Stimulated activated CD8-positive, alpha-beta memory T cell treated with anti-CD3 and anti-CD28 coated beads, Interleukin-7, amount 100 ng/mL, for 4 hours (primary cell): ENCODE data around the gene NFKBIL1.

ENCODE experiments used
- DNase-seq, 2 donors: peaks; one replicate each; pipeline ENCODE4 v3.0.0-alpha.2; 2020; ENCODE audit warnings: low read depth in 2 of 2

NFKBIL1 gene

DNA sequence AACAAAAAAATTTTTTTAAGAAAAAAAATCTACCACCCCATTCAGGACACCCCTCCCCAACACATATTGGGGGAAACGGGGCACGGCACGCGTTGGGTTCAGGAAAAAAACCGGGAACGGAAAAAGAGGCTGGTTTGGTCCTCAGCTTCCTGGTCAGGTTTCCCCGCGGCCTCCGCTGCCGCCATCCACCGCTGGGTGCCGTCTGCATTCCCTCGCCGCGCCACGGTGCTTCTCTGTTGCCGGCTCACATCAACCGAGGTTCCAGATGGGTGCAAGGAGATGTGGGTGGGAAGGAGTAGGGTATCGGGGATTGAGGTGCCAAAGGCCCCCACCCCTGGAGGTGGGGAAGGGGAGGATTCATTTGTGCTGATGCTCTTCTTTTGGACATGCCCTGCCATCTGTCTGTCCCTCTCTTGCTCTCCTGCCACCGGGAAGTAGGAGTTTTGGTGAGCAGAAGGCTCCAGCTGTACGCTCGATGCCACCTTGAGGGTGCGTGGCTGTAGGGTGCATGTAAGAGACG lies 12.8 kb upstream of the NFKBIL1 start:
- no peak for DNase-seq

DNA sequence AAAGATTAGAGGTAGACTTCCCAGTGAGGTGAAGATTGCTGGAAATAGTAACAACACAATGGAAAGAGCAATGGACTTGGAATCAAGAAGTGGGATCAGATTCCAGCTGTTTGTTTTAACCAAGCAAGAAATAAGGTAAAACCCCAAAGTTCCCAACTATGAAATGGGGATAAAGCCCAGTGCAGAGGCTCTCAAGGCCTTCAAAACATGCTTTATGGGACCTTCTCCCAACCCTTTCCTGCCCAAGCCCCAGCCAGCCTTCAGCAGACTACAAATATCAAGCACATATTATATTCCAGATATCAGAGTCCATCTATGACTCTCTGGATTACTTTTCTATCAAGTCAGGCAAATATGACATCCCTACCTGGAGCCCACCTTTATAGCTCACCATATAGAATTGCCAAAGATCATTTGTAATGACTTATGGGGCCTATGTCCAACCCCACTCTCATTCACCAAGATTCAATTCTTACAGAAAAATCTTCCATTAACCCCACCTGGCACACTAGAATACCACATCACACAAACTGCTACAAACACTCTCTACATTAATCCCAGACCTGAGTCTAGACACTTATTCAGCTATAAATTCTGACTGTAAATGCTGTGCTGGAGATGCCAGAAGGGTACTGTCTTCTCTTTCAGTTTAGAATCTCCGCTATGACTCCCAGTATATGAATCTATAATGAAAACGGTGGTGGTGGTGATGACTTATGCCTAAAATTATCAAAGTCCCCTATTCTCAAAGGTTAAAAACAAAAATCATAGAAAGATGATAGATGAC lies 11.7 kb upstream of the NFKBIL1 start:
- no peak for DNase-seq

DNA sequence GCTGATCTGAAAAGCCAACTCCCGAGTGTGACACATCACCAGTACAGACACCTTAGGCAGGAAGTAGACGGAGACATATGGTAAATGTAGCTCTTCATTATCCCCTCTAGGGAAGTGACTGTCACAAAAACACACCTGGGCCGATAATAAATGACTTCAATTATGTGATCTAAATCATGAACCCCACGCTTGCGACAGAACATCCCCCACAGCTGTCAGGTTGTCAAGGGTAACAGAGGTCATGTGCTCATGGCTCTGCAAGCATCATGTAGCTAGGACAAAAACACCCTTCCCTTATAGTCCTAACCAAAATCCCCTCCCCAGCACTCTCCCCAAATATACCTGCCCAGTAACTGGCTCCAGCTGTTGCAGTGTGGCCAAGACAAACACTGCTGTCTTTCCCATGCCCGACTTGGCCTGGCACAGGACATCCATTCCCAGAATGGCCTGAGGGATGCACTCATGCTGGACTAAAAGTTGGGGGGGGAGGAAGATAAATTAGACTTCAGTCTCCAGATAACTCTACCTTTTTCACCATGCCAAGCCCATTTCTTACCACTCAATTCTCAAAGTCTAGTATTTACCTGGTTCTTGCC lies 8.5 kb upstream of the NFKBIL1 start:
- DNase-seq, result no peak

DNA sequence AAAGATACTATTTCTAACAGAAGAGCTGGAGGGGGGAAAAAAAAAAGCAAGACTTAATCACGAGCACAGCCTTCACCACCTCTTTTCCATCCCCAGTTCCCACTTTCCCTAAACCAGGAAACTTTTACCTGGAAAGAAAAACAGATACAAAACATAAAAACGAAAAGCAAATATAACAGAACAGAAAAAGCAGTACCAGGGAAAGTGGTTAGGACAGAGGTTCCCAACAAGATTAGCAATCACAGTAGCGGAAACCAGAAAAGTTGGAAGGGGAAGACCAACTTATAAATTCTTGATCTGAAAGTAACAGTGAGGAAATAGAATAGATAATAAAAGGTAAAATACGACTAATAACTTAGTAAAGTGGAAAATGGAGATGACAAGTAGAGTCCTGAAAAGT lies 6.8 kb upstream of the NFKBIL1 start:
- no peak for DNase-seq

DNA sequence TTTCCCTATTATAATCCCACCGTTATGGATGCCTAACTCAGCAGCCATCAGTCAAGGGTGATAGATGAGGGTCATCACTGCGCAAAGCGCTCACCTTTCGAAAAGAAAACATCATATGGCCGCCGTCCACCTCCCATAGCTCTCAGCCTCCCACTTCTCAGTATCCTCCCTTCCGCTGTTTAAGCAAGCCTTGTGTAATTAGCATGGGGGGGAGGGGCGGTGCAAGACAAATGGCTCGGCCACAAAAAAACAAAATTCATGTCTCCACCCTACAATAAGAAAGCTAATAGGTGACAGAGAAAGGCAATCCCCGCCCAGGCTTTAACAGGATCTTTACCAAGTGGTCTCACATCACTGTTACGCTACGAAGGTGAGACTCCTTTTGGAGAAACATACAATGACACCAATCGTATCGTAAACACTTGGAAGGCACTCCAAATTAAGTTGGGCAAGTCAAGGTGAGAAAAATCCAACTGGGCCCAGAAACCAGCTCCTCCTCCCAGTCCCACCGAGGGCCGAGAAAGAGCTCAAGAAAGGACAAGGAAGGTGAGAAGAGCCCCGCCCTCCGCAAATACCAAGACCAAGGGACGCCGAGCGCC lies 6.2 kb upstream of the NFKBIL1 start:
- peak in 1 of 2 donors; percentile 34 for DNase-seq

DNA sequence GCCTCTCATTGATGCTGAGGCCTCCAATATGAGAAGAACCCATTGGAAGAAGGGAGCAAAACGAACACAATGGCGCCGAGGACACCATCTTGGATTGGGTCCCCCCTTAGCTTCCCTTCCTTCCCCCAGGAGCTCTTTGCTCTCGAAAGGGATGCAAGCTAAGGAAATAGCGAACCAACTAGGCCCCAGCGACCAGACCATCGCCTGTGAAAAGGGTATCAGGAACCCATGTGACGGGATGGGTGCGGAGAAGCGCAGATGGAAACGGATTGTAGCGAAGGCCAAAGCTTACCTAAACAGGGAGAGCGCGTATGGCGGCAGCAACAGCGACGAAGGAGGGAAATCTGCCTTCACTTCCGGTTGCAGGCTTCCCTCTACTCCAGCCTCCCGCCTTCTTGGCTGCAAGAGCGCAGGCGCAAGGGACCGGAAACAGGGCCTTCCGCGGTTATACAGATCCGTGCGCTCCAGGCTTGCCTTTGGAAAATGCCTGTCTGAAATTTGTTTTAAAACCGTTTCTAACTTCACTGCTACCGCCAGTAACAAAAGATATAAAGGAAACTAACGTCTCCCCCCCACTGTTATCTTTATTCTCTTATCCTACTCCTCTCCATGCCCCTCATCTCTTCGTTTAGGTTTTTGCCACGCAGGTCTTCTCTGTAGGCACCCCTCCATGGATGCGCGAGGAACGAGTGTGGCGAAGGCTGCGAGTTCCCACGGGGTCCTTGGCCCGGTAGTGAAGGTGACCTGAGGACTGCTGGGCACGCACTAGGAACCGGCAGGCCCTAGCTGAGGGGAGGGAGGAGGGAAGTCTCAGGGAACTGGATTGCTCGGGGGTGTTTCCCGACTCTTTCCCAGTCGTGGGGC lies 5.5 kb upstream of the NFKBIL1 start, which contains the start of gene DDX39B:
Gene DDX39B, minus strand, starts transcription at position 346 of the 864 bp plus-strand sequence. CDS start 1,471 bp downstream, outside the sequence.
- DNase-seq, result peak; percentile 90

DNA sequence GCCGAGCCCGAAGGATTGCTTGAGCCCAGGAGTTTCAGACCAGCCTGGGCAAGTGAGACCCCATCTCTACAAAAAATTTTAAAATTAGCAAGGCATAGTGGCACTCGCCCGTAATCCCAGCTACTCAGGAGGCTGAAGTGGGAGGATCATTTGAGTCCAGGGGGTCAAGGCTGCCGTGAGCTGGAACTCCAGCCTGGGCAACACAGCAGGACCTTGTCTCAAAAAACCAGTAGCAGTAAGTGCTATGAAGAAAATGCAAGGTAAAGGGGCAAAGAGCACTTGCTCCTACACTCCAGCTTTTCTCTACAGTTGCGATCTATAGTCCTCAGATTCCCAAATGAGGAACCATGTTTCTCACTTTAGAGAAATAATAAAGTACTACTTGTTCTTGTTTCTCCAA lies 3.8 kb upstream of the NFKBIL1 start:
- no peak for DNase-seq

DNA sequence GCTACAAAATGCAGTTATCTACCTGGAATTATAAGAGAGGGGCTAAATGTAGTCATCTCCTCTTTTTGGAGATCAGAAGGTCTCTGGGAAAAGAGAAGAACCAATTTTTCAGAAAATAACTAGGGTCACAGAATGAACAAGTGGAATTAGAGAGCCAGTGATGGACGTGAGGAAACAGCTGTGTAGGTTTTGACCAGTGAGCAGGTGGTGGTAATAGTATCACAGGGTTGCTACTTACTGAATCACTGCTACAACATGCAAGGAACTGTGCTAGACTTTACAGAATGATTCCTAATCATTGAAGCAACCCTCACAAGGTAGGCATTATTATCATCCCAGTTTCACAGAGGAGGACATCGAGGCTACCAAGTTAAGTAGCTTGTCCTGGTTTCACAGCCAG lies 2.7 kb upstream of the NFKBIL1 start:
- DNase-seq, result no peak

DNA sequence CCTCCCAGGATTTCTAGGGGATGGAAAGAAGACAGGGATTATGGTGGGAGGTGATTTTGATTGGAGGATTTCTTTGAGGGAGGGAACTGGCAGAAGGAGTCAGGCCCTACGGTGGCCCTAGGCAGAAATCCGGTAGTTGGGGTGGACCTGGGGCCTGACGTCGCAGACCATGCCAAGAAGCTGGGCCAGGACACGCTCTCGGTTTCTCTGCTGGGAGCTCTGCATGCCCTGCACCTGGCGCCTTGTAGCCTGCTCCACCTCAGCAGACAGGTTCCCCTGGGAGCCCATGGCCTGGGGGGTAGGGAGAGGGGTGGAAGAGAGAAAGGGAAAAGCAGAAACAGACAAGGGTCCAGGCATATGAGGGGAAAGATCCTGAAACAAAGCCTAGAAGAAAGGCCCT lies 2.1 kb upstream of the NFKBIL1 start:
- no peak for DNase-seq

DNA sequence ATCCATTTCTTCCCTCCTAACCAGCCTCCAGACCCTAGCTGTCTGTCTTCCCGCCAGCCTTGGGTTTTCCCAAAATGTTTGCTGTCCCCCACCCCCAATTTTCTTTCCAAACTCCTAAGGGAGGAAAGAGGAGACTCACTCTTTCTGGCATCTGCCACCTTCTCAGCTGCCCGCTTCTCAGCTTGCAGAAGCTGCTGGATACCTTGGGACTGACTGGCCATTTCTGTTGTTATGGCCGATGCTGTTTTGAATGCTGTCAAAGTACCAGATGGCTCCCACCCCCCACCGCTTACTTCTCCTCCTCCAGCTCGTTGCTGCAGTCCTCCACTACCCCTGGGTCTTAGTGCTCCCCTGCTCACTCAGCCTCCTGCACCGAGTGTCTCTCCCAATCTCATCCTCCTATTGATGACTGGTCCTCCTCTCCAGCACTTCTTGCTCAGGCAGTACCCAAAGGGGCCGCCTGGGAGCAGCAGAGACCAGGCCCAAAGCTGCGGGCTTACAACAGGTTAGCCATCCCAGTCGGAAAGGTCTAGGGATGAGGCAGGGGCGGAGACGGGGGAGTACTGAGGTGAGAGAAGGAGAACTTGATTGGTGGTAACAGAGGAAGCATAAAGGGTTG lies 960 bp upstream of the NFKBIL1 start, which contains the start of gene ATP6V1G2:
Gene ATP6V1G2, minus strand, starts transcription at position 270 of the 619 bp plus-strand sequence. Its CDS starts 49 bp downstream, at position 221.
- DNase-seq, result peak; percentile 73 to 76

DNA sequence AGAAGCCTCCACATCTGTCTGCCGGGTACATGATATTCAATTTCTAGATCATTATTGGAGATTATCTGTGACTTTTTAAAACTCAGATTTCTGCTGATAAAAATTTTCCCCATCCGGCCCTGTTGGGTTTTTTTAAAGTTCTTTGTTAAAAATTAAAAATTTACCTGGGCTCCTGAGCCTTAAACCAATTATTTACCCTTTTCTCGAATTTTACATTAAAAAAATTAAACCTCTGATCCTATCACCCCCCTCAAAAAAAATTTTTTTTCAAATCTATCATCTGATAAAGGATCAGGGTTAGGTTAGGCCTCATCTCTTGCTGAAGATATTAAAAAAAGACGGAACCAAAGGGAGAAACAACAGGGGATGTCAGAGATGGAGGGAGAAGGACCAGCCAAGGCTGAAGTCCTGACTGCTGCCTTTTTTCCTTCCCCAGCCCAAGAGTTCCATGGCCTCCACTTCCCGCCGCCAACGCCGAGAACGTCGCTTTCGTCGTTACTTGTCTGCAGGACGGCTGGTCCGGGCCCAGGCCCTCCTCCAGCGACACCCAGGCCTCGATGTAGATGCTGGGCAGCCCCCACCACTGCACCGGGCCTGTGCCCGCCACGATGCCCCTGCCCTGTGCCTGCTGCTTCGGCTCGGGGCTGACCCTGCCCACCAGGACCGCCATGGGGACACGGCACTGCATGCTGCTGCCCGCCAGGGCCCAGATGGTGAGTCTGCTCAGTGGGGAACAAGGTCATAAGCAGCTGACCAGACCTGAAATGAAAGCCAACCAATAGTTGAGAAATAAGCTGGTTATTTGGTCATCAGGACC lies 527 bp downstream of the NFKBIL1 start:
- DNase-seq, result no peak

DNA sequence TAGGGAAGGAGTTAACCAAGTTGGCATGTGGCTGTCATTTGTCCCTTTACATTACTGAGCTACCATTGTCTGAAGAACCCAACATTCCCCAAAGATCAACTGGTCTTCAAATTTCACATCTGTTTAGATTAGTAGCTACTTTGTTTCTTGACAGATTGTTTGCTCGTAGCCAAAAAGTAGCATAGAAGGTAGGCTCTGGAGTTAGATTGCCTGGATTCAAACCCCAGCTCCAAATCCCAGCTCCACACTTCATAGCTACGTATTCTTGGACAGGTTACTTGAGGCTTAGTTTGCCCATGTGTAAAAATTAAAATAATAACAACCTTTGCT lies 1.1 kb downstream of the NFKBIL1 start:
- DNase-seq, result no peak

DNA sequence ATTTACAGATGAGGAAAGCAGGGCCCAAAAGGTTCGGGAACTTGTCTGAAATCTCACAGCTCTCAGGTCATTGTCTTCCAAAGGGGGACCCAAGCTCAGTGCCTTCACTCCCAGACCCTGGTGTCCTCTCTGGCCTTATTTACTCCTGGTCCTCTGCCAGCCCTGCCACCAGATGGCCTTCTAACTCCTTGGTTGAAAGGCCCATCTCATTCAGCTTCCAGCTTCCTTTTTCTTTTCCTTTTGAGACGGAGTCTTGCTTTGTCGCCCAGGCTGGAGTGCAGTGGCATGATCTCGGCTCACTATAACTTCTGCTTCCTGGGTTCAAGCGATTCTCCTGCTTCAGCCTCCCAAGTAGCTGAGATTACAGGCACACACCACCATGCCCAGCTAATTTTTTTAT lies 4.0 kb downstream of the NFKBIL1 start:
- peak in 1 of 2 donors; percentile 45 for DNase-seq

DNA sequence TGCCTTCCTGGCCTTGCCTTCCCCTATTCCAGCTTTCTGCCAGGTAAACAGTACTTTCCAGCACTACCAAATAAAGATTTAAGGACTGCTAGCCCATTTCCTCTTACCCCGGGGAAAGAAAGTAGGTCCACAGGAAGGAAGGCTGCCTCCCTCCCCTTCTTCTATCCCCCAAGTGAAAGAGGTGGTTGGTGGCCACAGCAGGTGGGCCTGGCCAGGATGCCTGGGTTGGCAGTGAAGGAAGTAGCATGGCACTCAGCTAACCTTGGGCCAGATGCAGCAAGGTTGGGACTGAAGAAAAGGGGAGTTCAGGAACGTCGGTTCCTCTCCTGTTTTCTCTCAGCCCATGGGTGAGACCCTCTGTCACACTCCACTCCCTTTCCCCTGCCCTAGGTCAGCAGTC lies 8.9 kb downstream of the NFKBIL1 start:
- no peak for DNase-seq

DNA sequence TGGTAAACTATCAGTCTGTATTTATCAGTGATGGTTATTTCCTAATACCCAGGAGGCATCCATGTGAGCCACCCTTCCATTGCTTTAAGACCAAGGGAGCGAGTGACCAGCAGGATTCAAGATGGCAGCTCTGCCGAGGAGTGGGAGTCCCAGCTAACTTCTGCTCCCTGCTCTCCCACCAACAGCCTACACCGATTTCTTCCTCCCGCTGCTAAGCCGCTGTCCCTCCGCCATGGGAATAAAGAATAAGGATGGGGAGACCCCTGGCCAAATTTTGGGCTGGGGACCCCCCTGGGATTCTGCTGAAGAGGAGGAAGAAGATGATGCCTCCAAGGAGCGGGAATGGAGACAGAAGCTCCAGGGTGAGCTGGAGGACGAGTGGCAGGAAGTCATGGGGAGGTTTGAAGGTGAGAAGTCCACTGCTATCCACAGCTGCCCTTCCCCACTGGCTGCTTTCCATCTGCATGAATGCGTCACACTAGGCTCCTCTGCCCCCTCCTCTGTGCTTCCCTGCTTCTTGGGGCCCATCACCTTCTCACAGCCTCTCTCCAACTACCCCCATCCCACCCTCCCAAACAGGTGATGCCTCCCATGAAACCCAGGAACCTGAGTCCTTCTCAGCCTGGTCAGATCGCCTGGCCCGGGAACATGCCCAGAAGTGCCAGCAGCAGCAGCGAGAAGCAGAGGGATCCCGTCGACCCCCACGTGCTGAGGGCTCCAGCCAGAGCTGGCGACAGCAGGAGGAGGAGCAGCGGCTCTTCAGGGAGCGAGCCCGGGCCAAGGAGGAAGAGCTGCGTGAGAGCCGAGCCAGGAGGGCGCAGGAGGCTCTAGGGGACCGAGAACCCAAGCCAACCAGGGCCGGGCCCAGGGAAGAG lies 10.3 kb downstream of the NFKBIL1 start:
- no peak for DNase-seq

DNA sequence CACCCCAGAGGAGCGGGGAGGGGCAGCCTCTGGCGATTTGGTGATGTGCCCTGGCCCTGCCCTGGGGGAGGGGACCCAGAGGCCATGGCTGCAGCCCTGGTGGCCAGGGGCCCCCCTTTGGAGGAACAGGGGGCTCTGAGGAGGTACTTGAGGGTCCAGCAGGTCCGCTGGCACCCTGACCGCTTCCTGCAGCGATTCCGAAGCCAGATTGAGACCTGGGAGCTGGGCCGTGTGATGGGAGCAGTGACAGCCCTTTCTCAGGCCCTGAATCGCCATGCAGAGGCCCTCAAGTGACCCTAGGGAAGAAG lies 10.9 kb downstream of the NFKBIL1 start:
- no peak for DNase-seq

DNA sequence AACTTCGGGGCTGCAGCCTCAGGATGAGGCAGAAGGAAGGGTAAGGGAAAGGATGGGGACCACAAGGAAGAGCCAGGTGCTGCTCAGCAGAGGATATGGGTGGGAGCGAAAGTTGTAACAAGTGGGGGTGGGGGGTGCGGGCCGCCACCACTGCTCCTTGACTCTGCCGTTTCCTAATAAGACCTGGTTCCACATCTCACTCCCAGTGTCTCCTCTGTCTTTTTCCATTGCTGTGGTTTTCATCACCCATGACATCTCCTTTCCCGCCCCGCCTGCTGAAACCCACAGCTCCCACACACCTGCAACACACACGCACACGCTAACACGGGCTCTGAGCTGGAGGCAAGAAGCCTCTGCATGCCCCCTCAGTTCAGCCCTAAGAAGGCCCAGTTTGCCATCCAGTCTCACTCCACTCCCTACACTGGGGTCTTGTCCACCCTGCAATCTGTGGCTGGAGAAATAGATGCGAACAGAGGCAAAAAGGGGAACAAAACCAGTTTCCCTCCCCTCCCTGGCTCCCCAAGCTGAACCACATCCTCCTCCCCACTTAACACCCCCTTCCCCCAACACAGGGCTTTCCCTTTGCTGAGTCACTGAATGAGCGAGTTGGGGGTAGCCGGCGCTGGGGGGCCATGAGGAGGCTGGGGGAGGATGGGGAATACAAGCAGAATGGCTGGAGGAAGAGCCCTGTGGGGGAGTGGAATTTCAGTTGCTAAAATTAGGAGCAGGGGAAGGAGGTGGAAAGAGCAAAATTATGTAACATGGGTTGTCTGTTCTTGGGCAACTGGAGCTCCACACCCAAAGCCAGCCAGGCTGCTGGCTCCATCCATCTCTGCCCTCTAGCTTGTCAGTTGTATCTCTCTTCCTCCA lies 11.5 kb downstream of the NFKBIL1 start:
- peak; percentile 70 to 73 for DNase-seq

DNA sequence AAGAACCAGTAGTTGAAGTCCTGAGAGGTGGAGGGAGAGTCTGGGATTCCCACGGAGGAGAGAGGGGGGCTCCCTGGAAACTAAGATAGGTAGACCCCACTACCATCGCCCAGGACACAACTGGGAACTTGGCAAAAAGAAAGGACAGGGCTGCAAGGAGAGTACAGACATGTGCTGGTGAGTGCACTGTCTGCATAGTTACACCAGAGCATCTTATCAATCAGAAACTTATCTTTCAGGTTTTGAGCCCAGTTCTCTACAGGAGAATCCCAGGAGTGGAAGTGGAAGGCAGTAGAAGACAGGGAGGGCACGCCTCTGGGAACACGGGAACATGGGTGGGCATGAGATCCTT lies 12.2 kb downstream of the NFKBIL1 start:
- no peak for DNase-seq
